Esophagus muscularis mucosa (tissue), 4 donors: ENCODE measurements around the gene ACOXL. TPM values are rescaled to one million over a fixed set of nuclear protein-coding genes. Genes with fewer than 3 reads are reported as not detected.

Source experiments
- DNase-seq: peaks from one replicate; pipeline ENCODE4 v3.0.0-alpha.2; 2017; ENCODE audit errors: extremely low spot score
- H3K27ac ChIP-seq, 4 donors: fragments of 200-600 bp; sonication (generic); replicated peaks in 1 of 4; 1 replicate in 3 of 4; 2 replicates in 1 of 4; pipeline ENCODE4 v1.5.1; 2016 to 2019; ENCODE audit warnings: mild to moderate bottlenecking in 1 of 4
- H3K27me3 ChIP-seq, 4 donors: fragments of 200-600 bp; sonication (generic); one replicate each; pipeline versions ENCODE4 v1.5.1 to v1.6.0; 2016 to 2019
- H3K36me3 ChIP-seq, 4 donors: fragments of 200-600 bp; sonication (generic); one replicate each; pipeline ENCODE4 v1.5.1; 2016 to 2019
- H3K4me1 ChIP-seq, 4 donors: fragments of 200-600 bp; sonication (generic); one replicate each; pipeline ENCODE4 v1.5.1; 2016 to 2019
- H3K4me3 ChIP-seq, 4 donors: fragments of 200-600 bp; sonication (generic); 1 replicate in 2 of 4; 2 replicates in 2 of 4; pipeline ENCODE4 v1.5.1; 2016 to 2019; ENCODE audit warnings: mild to moderate bottlenecking in 4 of 4, moderate library complexity in 1 of 4
- H3K9me3 ChIP-seq, 4 donors: fragments of 200-600 bp; sonication (generic); 1 replicate in 3 of 4; 2 replicates in 1 of 4; pipeline ENCODE4 v1.5.1; 2016 to 2019
- EP300 ChIP-seq: sonication (generic); formaldehyde crosslinking; IDR thresholded peaks from one replicate; pipeline ENCODE4 v1.6.1; 2017; ENCODE audit warnings: antibody characterized with exemption
- POLR2A ChIP-seq: fragments of 450-650 bp; IDR thresholded peaks from one replicate; pipeline ENCODE4 v1.6.1; 2017; ENCODE audit warnings: antibody characterized with exemption, moderate library complexity, mild to moderate bottlenecking, low read depth
- POLR2AphosphoS5 ChIP-seq, 2 donors: sonication (generic); formaldehyde crosslinking; IDR thresholded peaks; one replicate each; pipeline ENCODE4 v1.6.1; 2017; ENCODE audit warnings: antibody characterized with exemption in 2 of 2
- WGBS: methylation state at CpG from one replicate; pipeline ENCODE4 v1.1.5; 2018; 5-methylcytosine and 5-hydroxymethylcytosine counted together
- intact Hi-C: fragments of 100-400 bp; cut with DNase I; formaldehyde crosslinking; loops from one replicate; pipeline ENCODE4 v1.15.1; 2023
- total RNA-seq, 4 donors: library from RNA; depleted of rRNA; stranded (reverse); fragments of >200 nt; gene quantifications; one replicate each; pipeline versions ENCODE4 v1.1.0 to v1.2.1, GENCODE V29; 2016
- TF ChIP-seq, protein P1 (sequence below), 3 experiments: fragments of 200-600 bp in 2 of 3; fragments of 450-650 bp in 1 of 3; sonication (generic) in 2 of 3; IDR thresholded peaks; one replicate each; pipeline ENCODE4 v1.5.1; 2017 to 2019; ENCODE audit warnings: antibody characterized with exemption in 3 of 3, mild to moderate bottlenecking in 2 of 3, moderate library complexity in 1 of 3

The ACOXL gene
- total RNA-seq, 4 donors from 2014 or later, result not detected

DNA sequence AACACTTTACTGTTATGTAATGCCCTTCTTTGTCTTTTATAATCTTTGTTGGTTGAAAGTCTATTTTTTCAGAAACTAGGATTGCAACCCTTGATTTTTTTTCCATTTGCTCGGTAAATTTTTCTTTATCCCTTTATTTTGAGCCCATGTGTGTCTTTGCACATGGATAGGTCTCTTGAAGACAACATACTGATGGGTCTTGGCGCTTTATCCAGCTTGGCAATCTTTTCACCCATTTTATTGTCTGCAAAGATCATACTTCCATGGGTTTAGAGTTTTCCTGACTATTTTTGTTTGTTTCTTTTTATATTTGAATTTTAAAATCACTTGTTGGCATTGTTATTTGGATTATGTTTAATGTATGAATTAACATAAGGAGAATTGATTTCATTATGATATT is 27.0 kb downstream of the ACOXL start:
- no peak for DNase-seq
- TF ChIP-seq POLR2AphosphoS5 (IDR thresholded peaks at IDR 0.05) (no peak), EP300 (no peak), POLR2A (no peak)
- TF ChIP-seq, protein P1, sequence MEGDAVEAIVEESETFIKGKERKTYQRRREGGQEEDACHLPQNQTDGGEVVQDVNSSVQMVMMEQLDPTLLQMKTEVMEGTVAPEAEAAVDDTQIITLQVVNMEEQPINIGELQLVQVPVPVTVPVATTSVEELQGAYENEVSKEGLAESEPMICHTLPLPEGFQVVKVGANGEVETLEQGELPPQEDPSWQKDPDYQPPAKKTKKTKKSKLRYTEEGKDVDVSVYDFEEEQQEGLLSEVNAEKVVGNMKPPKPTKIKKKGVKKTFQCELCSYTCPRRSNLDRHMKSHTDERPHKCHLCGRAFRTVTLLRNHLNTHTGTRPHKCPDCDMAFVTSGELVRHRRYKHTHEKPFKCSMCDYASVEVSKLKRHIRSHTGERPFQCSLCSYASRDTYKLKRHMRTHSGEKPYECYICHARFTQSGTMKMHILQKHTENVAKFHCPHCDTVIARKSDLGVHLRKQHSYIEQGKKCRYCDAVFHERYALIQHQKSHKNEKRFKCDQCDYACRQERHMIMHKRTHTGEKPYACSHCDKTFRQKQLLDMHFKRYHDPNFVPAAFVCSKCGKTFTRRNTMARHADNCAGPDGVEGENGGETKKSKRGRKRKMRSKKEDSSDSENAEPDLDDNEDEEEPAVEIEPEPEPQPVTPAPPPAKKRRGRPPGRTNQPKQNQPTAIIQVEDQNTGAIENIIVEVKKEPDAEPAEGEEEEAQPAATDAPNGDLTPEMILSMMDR (IDR thresholded peaks at IDR 0.05), result no peak
- Histone ChIP-seq H3K9me3 (peaks cover 0 to 14% (median 10%) of the 10 kb centered on the region in 4 donors), H3K27me3 (no peaks in the 10 kb centered on the region), H3K4me3 (no peak overlapping the region), H3K4me1 (peaks cover 0 to 5% (median 0%) of the 10 kb centered on the region in 4 donors), H3K36me3 (no peaks in the 10 kb centered on the region), H3K27ac (no peak overlapping the region)
- 93% methylated on average over 2 of the region's 2 CpGs for WGBS
- intact Hi-C loops, result loop anchor here (5.0 kb wide), 1 partner anchor 77 kb away; no protein-coding TSS in a partner anchor

DNA sequence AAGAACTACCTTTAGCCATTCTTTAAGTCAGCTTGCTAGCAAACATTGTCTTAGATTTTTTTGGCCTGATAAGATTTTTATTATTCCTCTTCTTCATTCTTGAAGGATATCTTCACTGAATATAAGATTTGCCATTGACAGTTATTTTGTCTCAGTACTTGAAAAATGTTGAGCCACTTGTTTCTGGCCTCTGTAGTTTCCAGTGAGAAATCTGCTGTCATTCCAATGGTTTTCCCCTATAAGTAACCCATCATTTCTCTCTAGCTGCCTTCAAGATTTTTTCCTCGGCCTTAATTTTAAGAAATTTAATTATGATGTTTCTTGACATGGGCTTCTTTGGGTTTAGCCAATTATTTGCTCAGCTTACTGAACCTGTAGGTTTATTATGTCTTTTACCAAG is 32.6 kb downstream of the ACOXL start:
- WGBS, result 89% methylated on average over 1 of the region's 1 CpG

DNA sequence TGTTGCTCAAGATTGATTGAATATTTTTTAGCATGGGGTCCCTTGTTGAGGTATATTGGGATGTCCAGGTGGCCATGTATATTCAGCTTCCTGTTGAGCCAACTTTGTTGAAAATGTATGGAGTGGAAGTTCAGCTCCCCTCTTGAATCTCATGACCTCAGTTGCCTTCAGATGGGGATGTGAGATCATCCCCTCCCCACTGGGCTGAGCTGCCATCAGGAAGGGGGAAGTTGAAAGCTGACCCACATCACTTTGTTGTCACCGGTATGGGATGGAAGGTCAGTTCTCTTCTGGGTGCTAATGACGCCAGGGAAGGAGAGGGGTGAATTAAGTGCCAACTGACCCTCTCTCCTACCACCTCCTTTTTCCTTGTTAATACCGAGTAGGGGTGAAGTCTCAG is 33.9 kb downstream of the ACOXL start:
- Histone ChIP-seq H3K4me1 (peaks cover 13 to 17% (median 16%) of the 10 kb centered on the region in 4 donors), H3K4me3 (no peak overlapping the region), H3K36me3 (no peaks in the 10 kb centered on the region), H3K27ac (no peak overlapping the region), H3K9me3 (peaks cover 0 to 5% (median 0%) of the 10 kb centered on the region in 4 donors), H3K27me3 (no peaks in the 10 kb centered on the region)
- intact Hi-C loops, result no loop called here
- 68% methylated on average over 2 of the region's 3 CpGs for WGBS
- TF ChIP-seq EP300 (no peak), POLR2A (no peak), POLR2AphosphoS5 (IDR thresholded peaks at IDR 0.05) (no peak)
- TF ChIP-seq, protein P1 (IDR thresholded peaks at IDR 0.05), result no peak
- no peak for DNase-seq

More for the DNA sequence above, 32.6 kb downstream of the ACOXL start:
- Histone ChIP-seq H3K27ac (no peak overlapping the region), H3K9me3 (peaks cover 0 to 7% (median 2%) of the 10 kb centered on the region in 4 donors), H3K27me3 (no peaks in the 10 kb centered on the region), H3K36me3 (no peaks in the 10 kb centered on the region), H3K4me1 (peaks cover under 1 to 4% (median 2%) of the 10 kb centered on the region in 4 donors), H3K4me3 (no peak overlapping the region)
- DNase-seq, result no peak
- no peak for TF ChIP-seq EP300
- TF ChIP-seq, protein P1 (IDR thresholded peaks at IDR 0.05), result no peak
- no peak for TF ChIP-seq POLR2A
- no peak for TF ChIP-seq POLR2AphosphoS5 (IDR thresholded peaks at IDR 0.05)
- intact Hi-C loops, result no loop called here

- TF ChIP-seq POLR2AphosphoS5 (IDR thresholded peaks at IDR 0.05) (no peak), EP300 (no peak), POLR2A (no peak)
- TF ChIP-seq, protein P1 (IDR thresholded peaks at IDR 0.05), result no peak
- no peaks in the 10 kb centered on the region for H3K36me3 ChIP-seq
- 89% methylated on average over 10 of the region's 10 CpGs for WGBS
- peak; percentile 84 for DNase-seq
- H3K4me3 ChIP-seq, result no peak overlapping the region
- H3K4me1 ChIP-seq, result peaks cover 25 to 40% (median 39%) of the 10 kb centered on the region in 4 donors
- H3K9me3 ChIP-seq, result no peaks in the 10 kb centered on the region
- intact Hi-C loops, result no loop called here
- no peak overlapping the region for H3K27ac ChIP-seq
- no peaks in the 10 kb centered on the region for H3K27me3 ChIP-seq
Observed at GRCh38 chr2:110768591-110768990, 36.2 kb downstream of the ACOXL start.

DNA sequence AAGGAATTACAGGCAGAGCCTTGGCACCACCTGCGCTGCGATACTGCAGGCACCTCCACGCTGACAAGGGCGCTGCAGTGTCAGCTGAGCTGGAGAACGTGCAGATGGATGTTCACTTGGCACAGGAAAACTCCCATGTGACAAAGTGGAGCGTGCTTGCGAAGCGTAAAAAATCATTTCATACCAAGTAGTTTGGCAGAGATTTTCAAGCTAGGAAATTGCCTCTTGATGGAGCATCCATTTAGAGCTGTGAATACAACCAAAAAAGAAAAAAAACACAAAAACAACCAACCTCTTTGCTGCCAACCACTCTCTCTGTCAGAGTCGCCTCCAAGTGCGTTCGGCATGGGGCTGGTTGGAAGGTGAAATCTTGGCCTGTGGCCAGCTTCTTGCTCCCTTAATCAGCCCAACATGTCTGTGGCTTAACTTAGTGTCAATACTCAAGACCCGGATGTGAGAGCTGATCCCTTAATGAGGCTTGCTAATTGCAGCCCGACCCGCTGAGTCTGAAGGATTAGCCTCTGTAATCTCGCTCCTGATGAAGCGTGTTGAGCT is 38.1 kb downstream of the ACOXL start:
- Histone ChIP-seq H3K9me3 (no peaks in the 10 kb centered on the region), H3K36me3 (no peaks in the 10 kb centered on the region), H3K4me3 (peak overlapping the region in 3 of 4 donors; percentile 12 to 44 (median 12)), H3K4me1 (peaks cover 28 to 48% (median 45%) of the 10 kb centered on the region in 4 donors), H3K27ac (peak overlapping the region in 2 of 4 donors; percentile 46 to 55), H3K27me3 (no peaks in the 10 kb centered on the region)
- DNase-seq, result no peak
- TF ChIP-seq POLR2A, result no peak
- TF ChIP-seq POLR2AphosphoS5 (IDR thresholded peaks at IDR 0.05), result peak in 1 of 2 donors; percentile 47
- WGBS, result 41% methylated on average over 16 of the region's 16 CpGs
- intact Hi-C loops, result no loop called here
